Measurements from ENCODE around the gene PARN.
"Not testable (repeated sequence)": the region's sequence is repeated elsewhere in the genome, so short reads cannot be mapped to it uniquely, and the experiment has no call there.

Gene PARN

GRCh38 chr16:14545346-14545884 lies 84.6 kb downstream of the PARN start:
- Histone ChIP-seq H3K27ac (ENCODE audit: extremely low read depth, low read depth, low read length) (no peak overlapping the region), H3K36me3 (ENCODE audit: control insufficient read depth in 2 of 2, insufficient read depth in 1 of 2, low read length in 2 of 2) (peaks cover 7 to 18% of the 10 kb centered on the region in 2 experiments; a peak in 2 of 3 replicates), H3K4me3 (ENCODE audit: low read depth, low read length) (no peak overlapping the region), H3K9me3 (ENCODE audit: control insufficient read depth, insufficient read depth, low read depth, low read length) (no peaks in the 10 kb centered on the region), H3K4me1 (ENCODE audit: control insufficient read depth, insufficient read depth, low read length) (peaks cover 14% of the 10 kb centered on the region)
- ChIA-PET CTCF (interaction anchor here (0.8 to 1.2 kb wide), 3 partner anchors 17 to 296 kb away, joined by 3 read pairs; no protein-coding TSS in a partner anchor), POLR2A (no interaction called here)
- TF ChIP-seq ZNF324 (tag by site-specific recombination; IDR thresholded peaks at IDR 0.05): no peak
- no peak for TF ChIP-seq RBAK (tag by site-specific recombination; IDR thresholded peaks at IDR 0.05)
- no peak for TF ChIP-seq ZNF19 (tag by site-specific recombination; IDR thresholded peaks at IDR 0.05; ENCODE audit: low read depth)
- no peak for TF ChIP-seq FEZF1 (tag by site-specific recombination; IDR thresholded peaks at IDR 0.05)
- no peak for TF ChIP-seq ZNF37A (tag by site-specific recombination; IDR thresholded peaks at IDR 0.05)
- no peak for TF ChIP-seq ZNF776 (tag by site-specific recombination; IDR thresholded peaks at IDR 0.05; ENCODE audit: borderline replicate concordance)
- TF ChIP-seq ZNF366 (tag by site-specific recombination; conservative IDR thresholded peaks at IDR 0.05): no peak
- no peak for TF ChIP-seq ZNF404 (tag by site-specific recombination; IDR thresholded peaks at IDR 0.05)
- TF ChIP-seq ZNF473 (tag by site-specific recombination; IDR thresholded peaks at IDR 0.05): no peak
- TF ChIP-seq ZNF114 (tag by site-specific recombination; IDR thresholded peaks at IDR 0.05): no peak
- no peak for TF ChIP-seq PRDM6 (tag by site-specific recombination; IDR thresholded peaks at IDR 0.05)

GRCh38 chr16:14544846-14545245 lies 85.2 kb downstream of the PARN start:
- CTCF ChIA-PET; POLR2A ChIA-PET; H3K4me3 ChIP-seq (ENCODE audit: low read depth, low read length); H3K27ac ChIP-seq (ENCODE audit: extremely low read depth, low read depth, low read length); H3K9me3 ChIP-seq (ENCODE audit: control insufficient read depth, insufficient read depth, low read depth, low read length); H3K4me1 ChIP-seq (ENCODE audit: control insufficient read depth, insufficient read depth, low read length): not testable (repeated sequence)
- H3K36me3 ChIP-seq (ENCODE audit: control insufficient read depth in 2 of 2, insufficient read depth in 1 of 2, low read length in 2 of 2): peaks cover 7 to 18% of the 10 kb centered on the region in 2 experiments; a peak in 2 of 3 replicates

DNA sequence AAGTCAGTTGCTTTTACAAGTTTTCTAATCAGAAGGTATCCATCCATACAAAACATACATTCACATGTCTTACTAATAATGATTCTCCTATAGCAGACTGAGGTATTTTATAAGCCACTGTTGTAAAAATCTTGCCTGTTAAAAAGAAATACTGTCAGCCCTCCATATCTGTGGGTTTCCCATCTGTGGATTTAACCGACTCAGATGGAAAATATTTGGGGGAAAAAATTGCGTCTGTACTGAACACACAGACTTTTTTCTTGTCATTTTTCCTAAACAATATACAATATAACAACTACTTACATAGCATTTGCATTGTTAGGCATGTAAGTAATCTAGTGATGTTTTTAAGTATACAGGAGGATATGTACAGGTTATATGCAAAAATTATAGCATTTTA lies 90.4 kb downstream of the PARN start:
- no peaks in the 10 kb centered on the region for H3K4me1 ChIP-seq (ENCODE audit: control insufficient read depth, insufficient read depth, low read length)
- no peak overlapping the region for H3K27ac ChIP-seq (ENCODE audit: extremely low read depth, low read depth, low read length)
- no peak overlapping the region for H3K4me3 ChIP-seq (ENCODE audit: low read depth, low read length)
- no peak for TF ChIP-seq ZNF707 (tag by site-specific recombination; IDR thresholded peaks at IDR 0.05)
- TF ChIP-seq BCL11B (tag by site-specific recombination; IDR thresholded peaks at IDR 0.05; ENCODE audit: low read depth): no peak
- no peak for TF ChIP-seq ZNF621 (tag by site-specific recombination; IDR thresholded peaks at IDR 0.05)
- no peak for TF ChIP-seq ZNF837 (tag by site-specific recombination; IDR thresholded peaks at IDR 0.05)
- TF ChIP-seq ZNF121 (tag by site-specific recombination; IDR thresholded peaks at IDR 0.05): no peak
- H3K9me3 ChIP-seq (ENCODE audit: control insufficient read depth, insufficient read depth, low read depth, low read length): no peaks in the 10 kb centered on the region
- ChIA-PET POLR2A (interaction anchor here (0.5 kb wide), 1 partner anchor 318 kb away, joined by 4 read pairs; no protein-coding TSS in a partner anchor), CTCF (no interaction called here)
- peaks cover 7 to 18% of the 10 kb centered on the region in 2 experiments; a peak in 2 of 3 replicates for H3K36me3 ChIP-seq (ENCODE audit: control insufficient read depth in 2 of 2, insufficient read depth in 1 of 2, low read length in 2 of 2)

DNA sequence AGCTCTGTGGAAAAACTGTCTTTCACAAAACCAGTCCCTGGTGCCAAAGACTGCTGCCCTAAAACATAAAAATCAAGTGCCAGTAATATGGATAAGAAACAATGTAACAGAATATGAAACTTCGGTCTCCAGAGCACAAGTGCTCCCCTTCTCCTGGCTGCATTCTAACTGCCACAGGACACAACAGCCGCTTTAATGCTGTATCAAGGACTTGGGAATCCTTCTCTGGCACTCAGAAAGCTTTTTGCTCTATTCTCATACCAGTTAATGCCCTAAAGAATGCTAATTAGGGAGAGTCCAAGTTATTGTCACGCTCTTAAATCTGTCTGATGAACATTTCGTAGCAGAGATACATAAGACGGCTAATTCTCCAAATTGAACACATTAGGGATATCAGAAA lies 90.9 kb downstream of the PARN start:
- ChIA-PET CTCF (no interaction called here), POLR2A (interaction anchor here (0.5 kb wide), 1 partner anchor 318 kb away, joined by 4 read pairs; no protein-coding TSS in a partner anchor)
- Histone ChIP-seq H3K9me3 (ENCODE audit: control insufficient read depth, insufficient read depth, low read depth, low read length) (no peaks in the 10 kb centered on the region), H3K36me3 (ENCODE audit: control insufficient read depth in 2 of 2, insufficient read depth in 1 of 2, low read length in 2 of 2) (peaks cover 7 to 17% of the 10 kb centered on the region in 2 experiments; a peak in 2 of 3 replicates), H3K27ac (ENCODE audit: extremely low read depth, low read depth, low read length) (no peak overlapping the region), H3K4me1 (ENCODE audit: control insufficient read depth, insufficient read depth, low read length) (no peaks in the 10 kb centered on the region), H3K4me3 (ENCODE audit: low read depth, low read length) (no peak overlapping the region)
- TF ChIP-seq ZNF274 (IDR thresholded peaks at IDR 0.05; ENCODE audit: low read length) (no peak), ZNF274 (tag by site-specific recombination; IDR thresholded peaks at IDR 0.05; ENCODE audit: borderline replicate concordance) (no peak), ZNF248 (tag by site-specific recombination; IDR thresholded peaks at IDR 0.05) (no peak), ZNF830 (tag by site-specific recombination; IDR thresholded peaks at IDR 0.05; ENCODE audit: low read depth) (no peak), ZBTB8A (tag by site-specific recombination; IDR thresholded peaks at IDR 0.05) (no peak), ZNF18 (tag by site-specific recombination; IDR thresholded peaks at IDR 0.05) (no peak), ZNF521 (tag by site-specific recombination; IDR thresholded peaks at IDR 0.05) (no peak), ZFHX2 (tag by site-specific recombination; conservative IDR thresholded peaks at IDR 0.05) (no peak), ZFP37 (tag by site-specific recombination; IDR thresholded peaks at IDR 0.05) (no peak)
- TF ChIP-seq, protein P1, sequence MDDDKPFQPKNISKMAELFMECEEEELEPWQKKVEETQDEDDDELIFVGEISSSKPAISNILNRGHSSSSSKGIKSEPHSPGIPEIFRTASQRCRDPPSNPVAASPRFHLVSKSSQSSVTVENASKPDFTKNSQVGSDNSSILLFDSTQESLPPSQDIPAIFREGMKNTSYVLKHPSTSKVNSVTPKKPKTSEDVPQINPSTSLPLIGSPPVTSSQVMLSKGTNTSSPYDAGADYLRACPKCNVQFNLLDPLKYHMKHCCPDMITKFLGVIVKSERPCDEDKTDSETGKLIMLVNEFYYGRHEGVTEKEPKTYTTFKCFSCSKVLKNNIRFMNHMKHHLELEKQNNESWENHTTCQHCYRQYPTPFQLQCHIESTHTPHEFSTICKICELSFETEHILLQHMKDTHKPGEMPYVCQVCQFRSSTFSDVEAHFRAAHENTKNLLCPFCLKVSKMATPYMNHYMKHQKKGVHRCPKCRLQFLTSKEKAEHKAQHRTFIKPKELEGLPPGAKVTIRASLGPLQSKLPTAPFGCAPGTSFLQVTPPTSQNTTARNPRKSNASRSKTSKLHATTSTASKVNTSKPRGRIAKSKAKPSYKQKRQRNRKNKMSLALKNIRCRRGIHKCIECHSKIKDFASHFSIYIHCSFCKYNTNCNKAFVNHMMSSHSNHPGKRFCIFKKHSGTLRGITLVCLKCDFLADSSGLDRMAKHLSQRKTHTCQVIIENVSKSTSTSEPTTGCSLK (tag by site-specific recombination; IDR thresholded peaks at IDR 0.05): no peak

All from HEK293 (cell line).